Activated T-helper 1 cell treated with anti-CD3 and anti-CD28 coated beads, Interleukin-2, amount 50 U/mL, for 16 hours (primary cell): ENCODE measurements around the gene SMIM8.
"Not testable (repeated sequence)": the region's sequence is repeated elsewhere in the genome, so short reads cannot be mapped to it uniquely, and the experiment has no call there.

Experiments used
- DNase-seq, 2 donors: peaks; one replicate each; pipeline ENCODE4 v3.0.0-alpha.2; 2020; ENCODE audit warnings: low read depth in 1 of 2, low spot score in 1 of 2

The SMIM8 gene, protein sequence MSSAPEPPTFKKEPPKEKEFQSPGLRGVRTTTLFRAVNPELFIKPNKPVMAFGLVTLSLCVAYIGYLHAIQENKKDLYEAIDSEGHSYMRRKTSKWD

DNA sequence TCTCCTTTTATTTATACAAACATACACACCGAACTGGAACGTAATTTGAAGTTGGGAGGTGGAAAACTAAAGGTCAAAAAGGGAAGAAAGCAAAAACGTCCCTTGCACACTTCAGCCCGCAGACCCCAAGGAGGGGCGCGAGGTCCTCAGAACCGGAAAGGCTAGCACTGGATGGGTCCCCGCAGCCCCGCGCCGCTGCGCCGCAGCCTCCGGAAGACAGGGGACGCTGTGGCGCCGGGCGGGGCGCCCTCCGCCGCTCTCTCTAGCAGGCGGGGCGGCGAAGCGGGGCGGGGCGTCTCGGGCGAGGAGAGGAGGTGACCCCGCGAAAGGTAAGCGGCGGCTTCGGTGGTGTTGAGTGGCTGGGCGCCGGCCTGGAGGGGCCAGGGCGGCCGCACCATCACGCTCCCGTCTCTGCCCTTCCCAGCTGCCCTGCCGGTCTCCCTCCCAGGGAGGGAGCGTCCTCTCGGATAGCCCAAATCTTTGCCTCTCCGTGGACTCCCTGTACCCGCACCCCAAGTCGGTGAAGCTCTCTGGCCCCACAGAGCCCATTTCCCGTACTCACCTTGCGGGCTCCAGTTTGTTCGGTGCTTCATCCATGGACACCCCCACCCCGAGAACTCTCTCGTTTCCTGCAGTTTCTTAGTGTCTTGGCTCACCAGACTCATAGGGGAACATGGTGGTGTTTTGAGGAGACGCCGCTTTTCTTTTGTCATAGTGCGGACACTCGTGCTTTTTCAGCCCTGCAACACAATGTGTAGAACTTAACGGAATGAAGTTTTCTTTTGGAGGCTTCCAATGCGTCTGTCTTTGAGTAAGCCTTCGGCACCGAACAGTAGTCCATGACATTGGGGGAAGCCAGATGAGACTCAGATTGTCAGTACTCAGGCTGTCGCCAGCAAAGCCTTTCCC lies at the start of gene SMIM8:
Gene SMIM8, plus strand, starts transcription at position 285 of the 909 bp plus-strand sequence. CDS start 14,444 bp downstream, outside the sequence.
- peak; percentile 75 to 76 for DNase-seq

GRCh38 chr6:87274660-87275274 lies 47.6 kb upstream of the SMIM8 start:
- DNase-seq: no peak

DNA sequence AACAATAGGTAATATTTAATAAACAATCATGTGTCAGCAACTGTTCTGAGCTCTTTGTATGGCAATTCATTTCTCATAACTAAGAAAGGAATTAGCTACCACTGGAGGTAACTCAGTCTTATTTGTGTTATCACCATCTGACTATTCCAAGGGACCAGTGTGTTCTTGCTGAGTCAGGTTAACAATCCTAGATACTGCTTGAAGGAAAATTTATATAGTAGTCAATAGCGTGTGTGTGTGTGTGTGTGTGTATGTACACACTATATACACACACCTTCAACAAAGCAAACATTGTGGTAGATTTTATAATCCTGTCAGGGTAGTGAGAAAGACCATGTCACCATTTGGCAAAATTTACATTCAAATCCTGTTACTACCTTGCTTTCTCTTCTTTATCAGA lies 45.8 kb upstream of the SMIM8 start:
- no peak for DNase-seq

GRCh38 chr6:87277123-87277522 lies 45.3 kb upstream of the SMIM8 start:
- DNase-seq: no peak

- no peak for DNase-seq
Observed at GRCh38 chr6:87279196-87279595, 43.2 kb upstream of the SMIM8 start.

- no peak for DNase-seq
Observed at GRCh38 chr6:87281426-87281825, 41.0 kb upstream of the SMIM8 start.

DNA sequence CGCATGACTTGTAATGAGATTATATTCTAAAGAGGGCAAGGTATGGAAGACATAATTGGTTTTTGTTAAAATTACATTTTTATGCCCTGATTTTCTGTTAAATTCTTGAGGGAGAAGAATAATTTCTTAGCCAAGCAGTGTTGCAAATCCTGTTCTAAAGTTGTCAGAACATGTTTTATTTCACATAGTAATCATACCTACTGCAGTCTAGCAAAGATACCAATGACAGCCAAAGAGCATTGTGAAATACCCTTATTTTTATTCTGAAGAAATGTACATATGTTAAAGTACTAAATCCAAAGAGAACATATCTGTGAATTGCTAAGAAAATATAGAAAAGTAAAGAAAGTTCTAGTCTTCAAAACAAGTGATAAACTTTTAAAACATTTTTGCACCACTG lies 39.6 kb upstream of the SMIM8 start:
- DNase-seq: no peak

- DNase-seq: no peak
Observed at GRCh38 chr6:87283461-87283860, 38.9 kb upstream of the SMIM8 start.

GRCh38 chr6:87287251-87287650 lies 35.1 kb upstream of the SMIM8 start:
- no peak for DNase-seq

DNA sequence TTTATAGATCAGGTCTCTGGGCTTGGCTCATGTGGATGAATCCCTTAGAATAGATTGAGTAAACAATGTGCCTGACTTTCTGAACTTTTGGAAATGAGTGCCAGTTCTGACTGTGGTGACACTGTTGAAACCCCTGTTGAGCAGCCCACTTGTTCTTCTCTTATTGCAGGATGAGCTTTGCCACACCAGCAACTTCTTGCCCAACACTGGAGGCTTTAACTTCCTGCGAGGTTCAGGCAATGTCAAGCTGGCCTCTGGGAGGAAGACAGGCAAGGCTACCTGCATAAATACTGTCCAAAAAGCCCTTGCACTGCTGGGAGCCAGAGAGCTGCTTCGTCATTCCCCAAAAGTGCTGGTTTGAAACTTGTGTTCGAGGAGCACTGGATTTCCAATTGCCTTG lies 32.8 kb upstream of the SMIM8 start:
- no peak for DNase-seq

DNA sequence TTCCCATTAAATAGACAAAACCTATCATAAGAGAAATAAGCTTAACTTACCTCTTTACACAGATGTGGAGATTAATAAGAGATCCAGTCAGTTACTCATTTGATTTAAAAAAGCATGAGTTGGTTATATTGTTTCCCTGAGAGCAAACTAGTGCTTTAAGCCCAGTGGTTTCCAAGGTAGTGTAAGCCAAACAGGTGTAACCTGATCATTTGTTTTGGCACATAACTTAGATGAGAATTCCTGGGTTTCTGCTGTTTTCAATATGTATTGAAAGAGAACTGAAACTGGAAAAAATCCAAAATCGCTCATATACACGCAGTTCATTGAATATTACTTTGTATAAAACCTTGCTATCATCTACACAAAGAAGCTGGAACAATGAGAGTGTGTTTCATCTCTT lies 30.5 kb upstream of the SMIM8 start:
- no peak for DNase-seq

- no peak for DNase-seq
Observed at GRCh38 chr6:87293526-87293925, 28.9 kb upstream of the SMIM8 start.

GRCh38 chr6:87297119-87297518 lies 25.3 kb upstream of the SMIM8 start:
- no peak for DNase-seq

DNA sequence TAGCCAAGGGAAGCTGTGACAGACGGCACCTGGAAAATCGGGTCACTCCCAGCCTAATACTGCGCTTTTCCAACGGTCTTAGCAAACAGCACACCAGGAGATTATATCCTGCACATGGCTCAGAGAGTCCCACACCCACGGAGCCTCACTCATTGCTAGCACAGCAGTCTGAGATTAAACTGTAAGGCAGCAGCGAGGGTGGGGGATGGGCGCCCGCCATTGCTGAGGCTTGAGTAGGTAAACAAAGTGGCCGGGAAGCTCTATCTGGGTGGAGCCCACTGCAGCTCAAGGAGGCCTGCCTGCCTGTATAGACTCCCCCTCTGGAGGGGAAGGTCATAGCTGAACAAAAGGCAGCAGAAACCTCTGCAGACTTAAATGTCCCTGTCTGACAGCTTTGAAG lies 21.1 kb upstream of the SMIM8 start:
- DNase-seq: not testable (repeated sequence)

- no peak for DNase-seq
Observed at GRCh38 chr6:87308970-87309369, 13.4 kb upstream of the SMIM8 start.

DNA sequence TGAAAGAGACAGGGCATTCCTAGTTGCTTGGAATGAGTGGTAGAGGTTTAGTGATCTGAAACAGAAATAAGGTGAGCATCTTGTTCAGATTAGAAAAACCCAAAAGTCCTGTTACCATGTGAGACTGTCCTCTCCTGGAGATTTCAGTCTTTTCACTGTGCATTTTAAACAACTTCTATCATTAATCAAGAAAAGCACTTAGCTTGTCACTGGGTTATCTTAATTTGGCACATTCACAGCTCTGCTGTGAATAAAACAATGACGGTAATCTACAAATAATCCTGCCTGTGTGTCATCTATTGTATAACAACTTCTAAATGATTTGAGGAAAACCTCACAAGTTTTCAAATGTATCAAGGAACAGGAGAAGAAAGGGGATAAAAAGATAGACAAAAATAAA lies 9.5 kb upstream of the SMIM8 start:
- no peak for DNase-seq

DNA sequence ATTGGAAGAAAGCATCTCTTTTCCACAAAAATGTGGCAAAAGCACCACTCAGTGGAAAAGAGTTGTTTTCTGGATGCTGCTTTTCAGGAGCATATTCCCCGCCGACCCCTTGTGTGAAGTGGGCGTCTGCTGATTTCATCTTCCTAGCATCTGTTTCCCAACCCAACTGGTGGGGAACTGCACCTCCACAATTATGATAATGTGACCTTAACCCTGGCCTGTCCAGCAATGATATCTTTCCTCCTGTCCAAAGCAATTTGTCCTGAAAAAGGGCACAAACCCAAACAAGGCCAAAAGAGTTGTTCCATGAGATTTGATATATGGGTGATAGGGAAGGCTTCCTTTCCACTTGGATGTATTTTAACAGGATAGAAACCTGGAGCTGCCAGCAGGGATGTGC lies 7.3 kb upstream of the SMIM8 start:
- DNase-seq: no peak

GRCh38 chr6:87319271-87319987 lies 3.0 kb upstream of the SMIM8 start:
- DNase-seq: no peak

DNA sequence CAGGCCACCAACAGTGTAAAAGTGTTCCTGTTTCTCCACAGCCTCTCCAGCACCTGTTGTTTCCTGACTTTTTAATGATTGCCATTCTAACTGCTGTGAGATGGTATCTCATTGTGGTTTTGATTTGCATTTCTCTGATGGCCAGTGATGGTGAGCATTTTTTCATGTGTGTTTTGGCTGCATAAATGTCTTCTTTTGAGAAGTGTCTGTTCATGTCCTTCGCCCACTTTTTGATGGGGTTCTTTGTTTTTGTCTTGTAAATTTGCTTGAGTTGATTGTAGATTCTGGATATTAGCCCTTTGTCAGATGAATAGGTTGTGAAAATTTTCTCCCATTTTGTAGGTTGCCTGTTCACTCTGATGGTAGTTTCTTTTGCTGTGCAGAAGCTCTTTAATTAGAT lies 1.5 kb downstream of the SMIM8 start:
- DNase-seq: not testable (repeated sequence)

DNA sequence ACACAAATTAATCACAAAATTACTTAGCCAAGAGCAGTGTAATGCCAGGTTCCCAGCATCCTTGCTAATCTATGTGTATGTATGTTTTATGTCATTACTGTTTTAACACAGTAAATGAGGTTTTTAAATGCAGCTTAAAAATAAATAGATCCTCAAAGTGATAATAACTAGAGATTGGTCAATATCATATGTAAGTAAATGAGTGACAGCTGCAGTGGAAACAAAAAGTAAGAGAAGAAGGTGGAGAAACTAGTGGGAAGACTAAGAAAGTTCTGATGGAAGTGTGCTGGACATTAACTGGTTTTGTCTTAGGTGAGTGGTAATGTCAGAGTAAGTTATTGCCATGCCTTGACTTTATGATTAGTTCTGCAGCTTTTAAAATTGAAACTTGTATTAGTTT lies 8.6 kb downstream of the SMIM8 start:
- DNase-seq: no peak

DNA sequence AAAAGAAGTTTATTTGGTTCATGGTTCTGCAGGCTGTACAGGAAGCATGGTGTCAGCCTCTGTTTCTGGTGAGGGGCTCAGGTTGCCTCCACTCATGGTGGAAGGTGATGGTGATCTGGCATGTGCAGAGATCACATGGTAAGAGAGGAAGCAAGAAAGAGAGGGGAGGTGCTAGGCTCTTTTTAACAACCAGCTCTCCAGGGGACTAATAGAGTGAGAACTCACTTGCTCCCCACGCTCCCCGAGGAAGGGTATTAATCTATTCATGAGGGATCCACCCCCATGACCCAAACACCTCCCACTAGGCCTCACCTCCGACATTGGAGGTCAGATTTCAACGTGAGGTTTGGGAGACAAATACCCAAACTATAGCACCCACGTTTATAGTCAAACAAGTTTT lies 10.6 kb downstream of the SMIM8 start:
- DNase-seq: no peak
